WTC11 (cell line): ENCODE data around the gene FBRS. TPM values are rescaled to one million over a fixed set of nuclear protein-coding genes. Genes with fewer than 3 reads are reported as not detected.

Experiments
- ATAC-seq: fragments of 200-7000 bp; cut with Tn5 transposase; 2 replicates; pipeline ENCODE4 v1.10.0; 2021; ENCODE audit warnings: mild to moderate bottlenecking, moderate library complexity
- CTCF ChIA-PET: fragments of 300-600 bp; sonication (Branson Sonifier 250); formaldehyde crosslinking; loops from one replicate; lab custom pipeline; 2021; ENCODE audit warnings: antibody characterized with exemption; lab: Charles Lee
- POLR2A ChIA-PET: fragments of 350-600 bp; sonication (Branson Sonifier 250); formaldehyde crosslinking; loops from one replicate; lab custom pipeline; 2021; ENCODE audit warnings: antibody characterized with exemption; lab: Charles Lee
- DNase-seq: peaks from one replicate; pipeline ENCODE4 v3.0.0; 2021; ENCODE audit warnings: low spot score
- H3K27ac Mint-ChIP-seq: 2 replicates; pipeline ENCODE4 v1.8.0; 2021; ENCODE audit warnings: mixed read lengths
- H3K27me3 Mint-ChIP-seq: 2 replicates; pipeline ENCODE4 v1.8.0; 2021; ENCODE audit warnings: low read depth, mild to moderate bottlenecking, moderate library complexity, mixed read lengths
- H3K36me3 Mint-ChIP-seq: 2 replicates; pipeline ENCODE4 v1.8.0; 2021; ENCODE audit warnings: mixed read lengths
- H3K4me1 Mint-ChIP-seq: 2 replicates; pipeline ENCODE4 v1.8.0; 2022; ENCODE audit warnings: mixed read lengths
- H3K4me3 Mint-ChIP-seq: 2 replicates; pipeline ENCODE4 v1.8.0; 2021; ENCODE audit warnings: mild to moderate bottlenecking, moderate library complexity, mixed read lengths
- H3K9me3 Mint-ChIP-seq: 2 replicates; pipeline ENCODE4 v1.8.0; 2021; ENCODE audit warnings: mixed read lengths
- CBFB ChIP-seq: sonication (generic); formaldehyde crosslinking; IDR thresholded peaks from 2 replicates; pipeline ENCODE4 v1.8.1; 2022; ENCODE audit warnings: mild to moderate bottlenecking, low read depth, missing genetic modification reagents
- ESRRA ChIP-seq: sonication (generic); formaldehyde crosslinking; IDR thresholded peaks from 2 replicates; pipeline ENCODE4 v1.8.1; 2022; ENCODE audit warnings: mild to moderate bottlenecking, missing genetic modification reagents, borderline replicate concordance
- HMGA2 ChIP-seq: fragments of 250-450 bp; sonication (Bioruptor Pico); IDR thresholded peaks from 2 replicates; pipeline ENCODE4 v1.4.0; 2021; ENCODE audit warnings: mild to moderate bottlenecking, moderate library complexity
- JUN ChIP-seq: sonication (generic); formaldehyde crosslinking; IDR thresholded peaks from 2 replicates; pipeline ENCODE4 v1.8.0; 2023; ENCODE audit warnings: mild to moderate bottlenecking, missing genetic modification reagents
- NR1H2 ChIP-seq: sonication (generic); formaldehyde crosslinking; IDR thresholded peaks from 2 replicates; pipeline ENCODE4 v1.9.0; 2021; ENCODE audit warnings: mild to moderate bottlenecking, moderate library complexity, missing genetic modification reagents
- NR3C1 ChIP-seq: sonication (generic); formaldehyde crosslinking; conservative IDR thresholded peaks from 2 replicates; pipeline ENCODE4 v1.8.1; 2023; ENCODE audit warnings: low read depth, mild to moderate bottlenecking, missing genetic modification reagents
- OVOL2 ChIP-seq: fragments of 250-450 bp; sonication (Bioruptor Pico); IDR thresholded peaks from 2 replicates; pipeline ENCODE4 v1.9.0; 2021; ENCODE audit warnings: mild to moderate bottlenecking, borderline replicate concordance
- RORB ChIP-seq: fragments of 250-450 bp; sonication (Bioruptor Pico); IDR thresholded peaks from 2 replicates; pipeline ENCODE4 v1.9.0; 2021; ENCODE audit warnings: mild to moderate bottlenecking
- TCF7 ChIP-seq: sonication (generic); formaldehyde crosslinking; IDR thresholded peaks from 2 replicates; pipeline ENCODE4 v1.8.0; 2022; ENCODE audit warnings: mild to moderate bottlenecking, low read depth, missing genetic modification reagents, moderate library complexity
- ZNF121 ChIP-seq: sonication (generic); formaldehyde crosslinking; IDR thresholded peaks from 2 replicates; pipeline ENCODE4 v1.8.0; 2023; ENCODE audit warnings: missing genetic modification reagents
- ZNF138 ChIP-seq: sonication (generic); formaldehyde crosslinking; conservative IDR thresholded peaks from 2 replicates; pipeline ENCODE4 v1.8.1; 2022; ENCODE audit warnings: mild to moderate bottlenecking, moderate library complexity, missing genetic modification reagents
- ZNF232 ChIP-seq: sonication (generic); formaldehyde crosslinking; IDR thresholded peaks from 2 replicates; pipeline ENCODE4 v1.8.0; 2022; ENCODE audit warnings: mild to moderate bottlenecking, missing genetic modification reagents
- ZNF416 ChIP-seq: fragments of 250-450 bp; sonication (Bioruptor Pico); IDR thresholded peaks from 2 replicates; pipeline ENCODE4 v1.9.0; 2021; ENCODE audit warnings: mild to moderate bottlenecking, inconsistent platforms
- total RNA-seq: library from RNA; stranded (reverse); gene quantifications from 3 replicates; pipeline ENCODE4 v1.2.3, GENCODE V29; 2021
- TF ChIP-seq, protein P1 (sequence below): sonication (generic); formaldehyde crosslinking; conservative IDR thresholded peaks from 2 replicates; pipeline ENCODE4 v1.8.1; 2022; ENCODE audit warnings: mild to moderate bottlenecking, missing genetic modification reagents
- TF ChIP-seq, protein P2 (sequence below): sonication (generic); formaldehyde crosslinking; IDR thresholded peaks from 2 replicates; pipeline ENCODE4 v1.8.1; 2023; ENCODE audit warnings: mild to moderate bottlenecking, missing genetic modification reagents
- TF ChIP-seq, protein P3 (sequence below): sonication (generic); formaldehyde crosslinking; IDR thresholded peaks from 2 replicates; pipeline ENCODE4 v1.8.0; 2022; ENCODE audit warnings: mild to moderate bottlenecking, missing genetic modification reagents
- TF ChIP-seq, protein P4 (sequence below): sonication (generic); formaldehyde crosslinking; IDR thresholded peaks from 2 replicates; pipeline ENCODE4 v1.8.0; 2022; ENCODE audit warnings: missing genetic modification reagents
- TF ChIP-seq, protein P5 (sequence below): sonication (generic); formaldehyde crosslinking; IDR thresholded peaks from 2 replicates; pipeline ENCODE4 v1.8.0; 2022; ENCODE audit warnings: mild to moderate bottlenecking, missing genetic modification reagents
- TF ChIP-seq, protein P6 (sequence below): sonication (generic); formaldehyde crosslinking; IDR thresholded peaks from 2 replicates; pipeline ENCODE4 v1.8.1; 2023; ENCODE audit warnings: mild to moderate bottlenecking, moderate library complexity, missing genetic modification reagents
- TF ChIP-seq, protein P7 (sequence below): sonication (generic); formaldehyde crosslinking; IDR thresholded peaks from 2 replicates; pipeline ENCODE4 v1.8.1; 2022; ENCODE audit warnings: mild to moderate bottlenecking, missing genetic modification reagents, moderate library complexity, borderline replicate concordance

The FBRS gene
- total RNA-seq, 1 experiment from 2014 or later = 23.2 TPM

DNA sequence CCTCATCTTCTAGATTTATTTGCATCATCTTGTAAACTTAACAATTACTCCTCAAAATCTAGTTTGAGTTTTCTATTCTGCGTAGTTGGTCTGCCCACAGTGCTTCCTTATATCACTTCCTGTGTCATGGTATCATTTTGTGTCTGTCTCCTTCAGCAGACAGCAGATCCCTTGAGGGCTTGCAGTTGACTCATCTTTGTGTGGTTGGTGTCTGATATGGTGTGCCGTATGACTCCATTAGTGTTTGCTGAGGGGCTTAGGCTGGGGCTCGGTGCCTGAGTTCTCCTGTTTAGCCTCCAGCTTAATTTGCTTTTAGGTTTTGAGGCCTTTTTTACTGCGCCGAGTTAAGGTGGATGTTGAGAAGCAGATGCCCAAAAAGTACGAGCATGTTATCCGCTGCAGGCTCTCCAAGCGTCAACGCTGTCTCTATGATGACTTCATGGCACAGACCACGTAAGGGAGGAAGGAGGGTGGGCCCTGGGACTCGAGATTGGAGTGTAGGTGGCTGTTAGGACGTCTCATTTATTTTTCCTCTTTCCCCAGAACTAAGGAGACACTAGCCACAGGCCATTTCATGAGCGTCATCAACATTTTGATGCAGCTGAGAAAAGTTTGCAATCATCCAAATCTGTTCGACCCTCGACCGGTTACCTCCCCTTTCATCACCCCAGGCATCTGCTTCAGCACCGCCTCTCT, 57.7 kb downstream of the FBRS start:
- no peaks in the 10 kb centered on the region for H3K27me3 Mint-ChIP-seq
- ChIA-PET CTCF (no interaction called here), POLR2A (no interaction called here)
- H3K36me3 Mint-ChIP-seq = peaks cover 70% of the 10 kb centered on the region
- TF ChIP-seq, protein P1, sequence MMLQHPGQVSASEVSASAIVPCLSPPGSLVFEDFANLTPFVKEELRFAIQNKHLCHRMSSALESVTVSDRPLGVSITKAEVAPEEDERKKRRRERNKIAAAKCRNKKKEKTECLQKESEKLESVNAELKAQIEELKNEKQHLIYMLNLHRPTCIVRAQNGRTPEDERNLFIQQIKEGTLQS = no peak
- TF ChIP-seq JUN (CRISPR knock-in tag) (no peak), CBFB (CRISPR knock-in tag) (no peak), NR1H2 (CRISPR knock-in tag) (no peak)
- TF ChIP-seq, protein P2, sequence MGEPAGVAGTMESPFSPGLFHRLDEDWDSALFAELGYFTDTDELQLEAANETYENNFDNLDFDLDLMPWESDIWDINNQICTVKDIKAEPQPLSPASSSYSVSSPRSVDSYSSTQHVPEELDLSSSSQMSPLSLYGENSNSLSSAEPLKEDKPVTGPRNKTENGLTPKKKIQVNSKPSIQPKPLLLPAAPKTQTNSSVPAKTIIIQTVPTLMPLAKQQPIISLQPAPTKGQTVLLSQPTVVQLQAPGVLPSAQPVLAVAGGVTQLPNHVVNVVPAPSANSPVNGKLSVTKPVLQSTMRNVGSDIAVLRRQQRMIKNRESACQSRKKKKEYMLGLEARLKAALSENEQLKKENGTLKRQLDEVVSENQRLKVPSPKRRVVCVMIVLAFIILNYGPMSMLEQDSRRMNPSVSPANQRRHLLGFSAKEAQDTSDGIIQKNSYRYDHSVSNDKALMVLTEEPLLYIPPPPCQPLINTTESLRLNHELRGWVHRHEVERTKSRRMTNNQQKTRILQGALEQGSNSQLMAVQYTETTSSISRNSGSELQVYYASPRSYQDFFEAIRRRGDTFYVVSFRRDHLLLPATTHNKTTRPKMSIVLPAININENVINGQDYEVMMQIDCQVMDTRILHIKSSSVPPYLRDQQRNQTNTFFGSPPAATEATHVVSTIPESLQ (CRISPR knock-in tag) = no peak
- no peak overlapping the region for H3K4me3 Mint-ChIP-seq
- no peak overlapping the region for H3K27ac Mint-ChIP-seq
- no peak for DNase-seq
- no peaks in the 10 kb centered on the region for H3K4me1 Mint-ChIP-seq
- H3K9me3 Mint-ChIP-seq = no peaks in the 10 kb centered on the region
- ATAC-seq = no peak

DNA sequence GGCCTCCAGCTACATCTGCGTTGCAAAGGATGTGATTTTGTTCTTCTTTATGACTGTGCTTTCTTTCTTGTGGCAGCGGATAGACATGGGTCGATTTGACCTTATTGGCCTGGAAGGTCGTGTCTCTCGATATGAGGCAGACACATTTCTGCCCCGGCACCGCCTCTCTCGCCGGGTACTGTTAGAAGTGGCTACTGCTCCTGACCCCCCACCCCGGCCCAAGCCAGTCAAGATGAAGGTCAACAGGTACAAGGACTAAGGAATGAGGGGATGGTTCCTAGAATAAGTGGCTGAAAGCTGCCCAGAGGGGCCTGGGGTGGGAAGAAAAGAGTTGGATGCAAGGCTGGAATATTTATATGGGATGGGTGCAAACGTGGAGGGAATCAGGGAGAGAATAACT, 61.9 kb downstream of the FBRS start:
- Mint-ChIP-seq H3K27ac (no peak overlapping the region), H3K27me3 (no peaks in the 10 kb centered on the region), H3K36me3 (peaks cover 80% of the 10 kb centered on the region), H3K4me3 (no peak overlapping the region), H3K4me1 (no peaks in the 10 kb centered on the region), H3K9me3 (no peaks in the 10 kb centered on the region)
- ChIA-PET CTCF (interaction anchor here (0.6 kb wide), 1 partner anchor 642 kb away, joined by 3 read pairs; no protein-coding TSS in a partner anchor), POLR2A (no interaction called here)
- DNase-seq = no peak
- ATAC-seq = no peak
- no peak for TF ChIP-seq HMGA2 (CRISPR knock-in tag)
- TF ChIP-seq ZNF416 (CRISPR knock-in tag) = no peak
- TF ChIP-seq ESRRA (CRISPR knock-in tag) = no peak
- no peak for TF ChIP-seq NR3C1 (CRISPR knock-in tag)
- TF ChIP-seq ZNF138 (CRISPR knock-in tag) = no peak
- TF ChIP-seq, protein P3, sequence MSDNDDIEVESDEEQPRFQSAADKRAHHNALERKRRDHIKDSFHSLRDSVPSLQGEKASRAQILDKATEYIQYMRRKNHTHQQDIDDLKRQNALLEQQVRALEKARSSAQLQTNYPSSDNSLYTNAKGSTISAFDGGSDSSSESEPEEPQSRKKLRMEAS (CRISPR knock-in tag) = no peak
- TF ChIP-seq OVOL2 = no peak
- TF ChIP-seq, protein P4, sequence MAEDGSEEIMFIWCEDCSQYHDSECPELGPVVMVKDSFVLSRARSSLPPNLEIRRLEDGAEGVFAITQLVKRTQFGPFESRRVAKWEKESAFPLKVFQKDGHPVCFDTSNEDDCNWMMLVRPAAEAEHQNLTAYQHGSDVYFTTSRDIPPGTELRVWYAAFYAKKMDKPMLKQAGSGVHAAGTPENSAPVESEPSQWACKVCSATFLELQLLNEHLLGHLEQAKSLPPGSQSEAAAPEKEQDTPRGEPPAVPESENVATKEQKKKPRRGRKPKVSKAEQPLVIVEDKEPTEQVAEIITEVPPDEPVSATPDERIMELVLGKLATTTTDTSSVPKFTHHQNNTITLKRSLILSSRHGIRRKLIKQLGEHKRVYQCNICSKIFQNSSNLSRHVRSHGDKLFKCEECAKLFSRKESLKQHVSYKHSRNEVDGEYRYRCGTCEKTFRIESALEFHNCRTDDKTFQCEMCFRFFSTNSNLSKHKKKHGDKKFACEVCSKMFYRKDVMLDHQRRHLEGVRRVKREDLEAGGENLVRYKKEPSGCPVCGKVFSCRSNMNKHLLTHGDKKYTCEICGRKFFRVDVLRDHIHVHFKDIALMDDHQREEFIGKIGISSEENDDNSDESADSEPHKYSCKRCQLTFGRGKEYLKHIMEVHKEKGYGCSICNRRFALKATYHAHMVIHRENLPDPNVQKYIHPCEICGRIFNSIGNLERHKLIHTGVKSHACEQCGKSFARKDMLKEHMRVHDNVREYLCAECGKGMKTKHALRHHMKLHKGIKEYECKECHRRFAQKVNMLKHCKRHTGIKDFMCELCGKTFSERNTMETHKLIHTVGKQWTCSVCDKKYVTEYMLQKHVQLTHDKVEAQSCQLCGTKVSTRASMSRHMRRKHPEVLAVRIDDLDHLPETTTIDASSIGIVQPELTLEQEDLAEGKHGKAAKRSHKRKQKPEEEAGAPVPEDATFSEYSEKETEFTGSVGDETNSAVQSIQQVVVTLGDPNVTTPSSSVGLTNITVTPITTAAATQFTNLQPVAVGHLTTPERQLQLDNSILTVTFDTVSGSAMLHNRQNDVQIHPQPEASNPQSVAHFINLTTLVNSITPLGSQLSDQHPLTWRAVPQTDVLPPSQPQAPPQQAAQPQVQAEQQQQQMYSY (CRISPR knock-in tag) = no peak
- no peak for TF ChIP-seq TCF7 (CRISPR knock-in tag)
- TF ChIP-seq, protein P5, sequence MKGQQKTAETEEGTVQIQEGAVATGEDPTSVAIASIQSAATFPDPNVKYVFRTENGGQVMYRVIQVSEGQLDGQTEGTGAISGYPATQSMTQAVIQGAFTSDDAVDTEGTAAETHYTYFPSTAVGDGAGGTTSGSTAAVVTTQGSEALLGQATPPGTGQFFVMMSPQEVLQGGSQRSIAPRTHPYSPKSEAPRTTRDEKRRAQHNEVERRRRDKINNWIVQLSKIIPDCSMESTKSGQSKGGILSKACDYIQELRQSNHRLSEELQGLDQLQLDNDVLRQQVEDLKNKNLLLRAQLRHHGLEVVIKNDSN (CRISPR knock-in tag) = no peak
- TF ChIP-seq, protein P6, sequence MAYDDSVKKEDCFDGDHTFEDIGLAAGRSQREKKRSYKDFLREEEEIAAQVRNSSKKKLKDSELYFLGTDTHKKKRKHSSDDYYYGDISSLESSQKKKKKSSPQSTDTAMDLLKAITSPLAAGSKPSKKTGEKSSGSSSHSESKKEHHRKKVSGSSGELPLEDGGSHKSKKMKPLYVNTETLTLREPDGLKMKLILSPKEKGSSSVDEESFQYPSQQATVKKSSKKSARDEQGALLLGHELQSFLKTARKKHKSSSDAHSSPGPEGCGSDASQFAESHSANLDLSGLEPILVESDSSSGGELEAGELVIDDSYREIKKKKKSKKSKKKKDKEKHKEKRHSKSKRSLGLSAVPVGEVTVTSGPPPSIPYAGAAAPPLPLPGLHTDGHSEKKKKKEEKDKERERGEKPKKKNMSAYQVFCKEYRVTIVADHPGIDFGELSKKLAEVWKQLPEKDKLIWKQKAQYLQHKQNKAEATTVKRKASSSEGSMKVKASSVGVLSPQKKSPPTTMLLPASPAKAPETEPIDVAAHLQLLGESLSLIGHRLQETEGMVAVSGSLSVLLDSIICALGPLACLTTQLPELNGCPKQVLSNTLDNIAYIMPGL = no peak
- TF ChIP-seq ZNF232 (CRISPR knock-in tag) = no peak
- TF ChIP-seq ZNF121 (CRISPR knock-in tag) = no peak
- TF ChIP-seq RORB = no peak
- TF ChIP-seq, protein P7, sequence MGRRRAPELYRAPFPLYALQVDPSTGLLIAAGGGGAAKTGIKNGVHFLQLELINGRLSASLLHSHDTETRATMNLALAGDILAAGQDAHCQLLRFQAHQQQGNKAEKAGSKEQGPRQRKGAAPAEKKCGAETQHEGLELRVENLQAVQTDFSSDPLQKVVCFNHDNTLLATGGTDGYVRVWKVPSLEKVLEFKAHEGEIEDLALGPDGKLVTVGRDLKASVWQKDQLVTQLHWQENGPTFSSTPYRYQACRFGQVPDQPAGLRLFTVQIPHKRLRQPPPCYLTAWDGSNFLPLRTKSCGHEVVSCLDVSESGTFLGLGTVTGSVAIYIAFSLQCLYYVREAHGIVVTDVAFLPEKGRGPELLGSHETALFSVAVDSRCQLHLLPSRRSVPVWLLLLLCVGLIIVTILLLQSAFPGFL (CRISPR knock-in tag) = no peak
- no peak for TF ChIP-seq NR1H2 (CRISPR knock-in tag)
